GM19099 (cell line): ENCODE results near the gene ATRAID.

Experiments used
- POLR2A ChIP-seq: IDR thresholded peaks from 3 replicates; pipeline ENCODE4 v1.6.1; 2011; ENCODE audit warnings: low read depth; ENCODE audit not compliant: insufficient read length; ENCODE audit errors: extremely low read depth

The ATRAID gene

GRCh38 chr2:27209621-27210401 lies 2.0 kb upstream of the ATRAID start:
- TF ChIP-seq POLR2A, result no peak

GRCh38 chr2:27211241-27211942 lies 449 bp upstream of the ATRAID start:
- no peak for TF ChIP-seq POLR2A

GRCh38 chr2:27212626-27213471 lies 1.0 kb downstream of the ATRAID start:
- peak; percentile 31 for TF ChIP-seq POLR2A

DNA sequence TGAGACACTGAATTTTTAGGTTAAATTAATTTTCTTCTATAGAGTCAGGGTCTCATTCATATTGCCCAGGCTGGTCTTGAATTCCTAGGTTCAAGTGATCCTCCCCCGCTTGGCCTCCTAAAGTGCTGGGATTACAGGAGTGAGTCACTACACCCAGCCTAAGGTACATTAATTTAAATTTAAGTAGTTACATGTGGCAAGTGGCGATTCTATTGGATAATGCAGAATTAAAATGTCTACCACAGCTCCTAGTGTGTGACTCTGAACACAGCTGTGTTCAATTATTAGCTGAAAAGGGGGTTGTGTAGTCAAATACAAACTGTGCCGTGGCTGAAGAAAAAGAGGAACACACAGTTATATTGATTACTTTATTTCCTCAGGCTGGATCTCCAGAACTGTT lies 3.1 kb downstream of the ATRAID start:
- TF ChIP-seq POLR2A, result no peak

- no peak for TF ChIP-seq POLR2A
These were observed 4.7 kb downstream of the ATRAID start for GRCh38 chr2:27216416-27217137.

GRCh38 chr2:27217173-27218121 lies 5.6 kb downstream of the ATRAID start, which contains the start of gene CAD:
TSS of gene CAD (plus strand) at chr2:27217369. CDS start at chr2:27217552, 183 bp downstream.
- peak; percentile 78 for TF ChIP-seq POLR2A

DNA sequence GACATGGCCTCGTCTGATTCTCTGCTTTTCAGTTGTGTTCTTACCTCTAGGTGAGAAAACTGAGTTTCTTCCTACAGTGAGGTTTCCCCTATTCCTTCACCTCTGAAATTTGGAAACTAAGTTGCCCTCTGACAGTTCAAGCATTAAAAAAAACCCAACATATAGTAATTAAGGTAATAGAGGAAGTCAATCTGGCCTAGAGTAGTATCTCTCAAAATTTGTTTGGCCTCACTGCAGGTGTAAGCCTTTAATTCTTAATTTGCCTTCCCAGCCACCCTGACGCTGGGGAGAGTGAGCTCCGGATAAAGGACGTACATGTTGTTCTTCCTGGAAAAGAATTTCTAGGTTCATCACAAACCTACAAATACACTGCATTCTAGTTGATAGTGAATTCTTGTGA lies 6.8 kb downstream of the ATRAID start:
- no peak for TF ChIP-seq POLR2A

GRCh38 chr2:27219091-27219490 lies 7.2 kb downstream of the ATRAID start:
- no peak for TF ChIP-seq POLR2A

DNA sequence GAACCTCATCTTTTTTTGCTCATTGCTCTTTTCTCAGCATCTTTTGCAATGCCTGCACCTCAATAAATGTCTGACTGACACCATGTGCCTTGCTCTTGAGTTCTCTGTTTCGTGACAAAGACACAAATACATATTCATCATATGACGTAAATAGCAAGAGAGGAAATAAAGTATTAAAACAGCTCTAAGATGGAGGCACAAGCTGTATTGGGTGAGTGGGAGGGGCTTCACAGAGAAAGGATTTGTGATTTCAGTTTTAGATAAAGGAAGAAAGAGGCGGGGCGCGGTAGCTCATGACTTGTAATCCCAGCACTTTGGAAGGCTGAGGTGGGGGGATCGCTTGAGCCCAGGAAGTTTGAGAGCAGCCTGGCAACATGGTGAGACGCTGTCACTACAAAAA lies 8.2 kb downstream of the ATRAID start:
- TF ChIP-seq POLR2A, result no peak

DNA sequence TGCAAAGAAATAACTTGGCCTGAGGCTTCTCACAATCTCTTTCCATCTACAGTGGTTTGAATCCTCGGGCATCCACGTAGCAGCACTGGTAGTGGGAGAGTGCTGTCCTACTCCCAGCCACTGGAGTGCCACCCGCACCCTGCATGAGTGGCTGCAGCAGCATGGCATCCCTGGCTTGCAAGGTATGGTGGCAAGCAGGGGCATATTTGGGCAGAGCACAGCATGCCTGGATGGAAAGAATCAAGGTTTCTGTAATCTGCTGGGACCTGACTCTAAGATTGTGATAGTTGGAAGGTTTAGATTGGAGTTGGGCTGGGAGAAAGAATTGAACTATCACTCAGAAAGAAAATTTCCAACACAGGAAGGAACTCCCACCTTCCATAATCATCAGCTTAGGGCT lies 9.3 kb downstream of the ATRAID start:
- TF ChIP-seq POLR2A, result no peak

DNA sequence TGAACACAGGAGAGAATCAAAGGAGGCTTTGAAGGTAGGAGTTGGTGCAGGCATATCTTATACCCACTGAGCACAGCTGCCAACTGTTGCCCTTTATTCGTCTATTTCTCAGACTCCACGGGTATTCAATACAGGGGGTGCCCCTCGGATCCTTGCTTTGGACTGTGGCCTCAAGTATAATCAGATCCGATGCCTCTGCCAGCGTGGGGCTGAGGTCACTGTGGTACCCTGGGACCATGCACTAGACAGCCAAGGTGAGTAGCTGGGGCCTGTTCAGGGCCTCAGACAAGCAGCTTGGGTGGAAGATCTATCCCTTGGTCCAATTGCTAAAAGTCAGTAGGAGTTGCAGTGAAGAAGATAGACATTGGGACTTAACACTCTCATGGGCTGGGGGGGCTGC lies 10.6 kb downstream of the ATRAID start:
- no peak for TF ChIP-seq POLR2A

- TF ChIP-seq POLR2A, result no peak
These were observed 11.6 kb downstream of the ATRAID start for GRCh38 chr2:27223416-27223815.

- no peak for TF ChIP-seq POLR2A
These were observed 13.7 kb downstream of the ATRAID start for GRCh38 chr2:27225526-27225925.

GRCh38 chr2:27227501-27227900 lies 15.7 kb downstream of the ATRAID start:
- no peak for TF ChIP-seq POLR2A
